Measurements from ENCODE around the gene PDZK1IP1. TPM values are rescaled to one million over a fixed set of nuclear protein-coding genes. Genes with fewer than 3 reads are reported as not detected.
"Not testable (repeated sequence)": the region's sequence is repeated elsewhere in the genome, so short reads cannot be mapped to it uniquely, and the experiment has no call there.

PDZK1IP1 gene
- total RNA-seq, 1 donor: 0.43 TPM

- no peak overlapping the region for H3K4me3 ChIP-seq (ENCODE audit: low read depth, low read length)
- TF ChIP-seq, protein P1, sequence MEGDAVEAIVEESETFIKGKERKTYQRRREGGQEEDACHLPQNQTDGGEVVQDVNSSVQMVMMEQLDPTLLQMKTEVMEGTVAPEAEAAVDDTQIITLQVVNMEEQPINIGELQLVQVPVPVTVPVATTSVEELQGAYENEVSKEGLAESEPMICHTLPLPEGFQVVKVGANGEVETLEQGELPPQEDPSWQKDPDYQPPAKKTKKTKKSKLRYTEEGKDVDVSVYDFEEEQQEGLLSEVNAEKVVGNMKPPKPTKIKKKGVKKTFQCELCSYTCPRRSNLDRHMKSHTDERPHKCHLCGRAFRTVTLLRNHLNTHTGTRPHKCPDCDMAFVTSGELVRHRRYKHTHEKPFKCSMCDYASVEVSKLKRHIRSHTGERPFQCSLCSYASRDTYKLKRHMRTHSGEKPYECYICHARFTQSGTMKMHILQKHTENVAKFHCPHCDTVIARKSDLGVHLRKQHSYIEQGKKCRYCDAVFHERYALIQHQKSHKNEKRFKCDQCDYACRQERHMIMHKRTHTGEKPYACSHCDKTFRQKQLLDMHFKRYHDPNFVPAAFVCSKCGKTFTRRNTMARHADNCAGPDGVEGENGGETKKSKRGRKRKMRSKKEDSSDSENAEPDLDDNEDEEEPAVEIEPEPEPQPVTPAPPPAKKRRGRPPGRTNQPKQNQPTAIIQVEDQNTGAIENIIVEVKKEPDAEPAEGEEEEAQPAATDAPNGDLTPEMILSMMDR (IDR thresholded peaks at IDR 0.05; ENCODE audit: insufficient read depth, low read depth, low read length): no peak
- no peak for DNase-seq (ENCODE audit: low read depth)
Observed at GRCh38 chr1:47147047-47147785, 42.6 kb downstream of the PDZK1IP1 start.

DNA sequence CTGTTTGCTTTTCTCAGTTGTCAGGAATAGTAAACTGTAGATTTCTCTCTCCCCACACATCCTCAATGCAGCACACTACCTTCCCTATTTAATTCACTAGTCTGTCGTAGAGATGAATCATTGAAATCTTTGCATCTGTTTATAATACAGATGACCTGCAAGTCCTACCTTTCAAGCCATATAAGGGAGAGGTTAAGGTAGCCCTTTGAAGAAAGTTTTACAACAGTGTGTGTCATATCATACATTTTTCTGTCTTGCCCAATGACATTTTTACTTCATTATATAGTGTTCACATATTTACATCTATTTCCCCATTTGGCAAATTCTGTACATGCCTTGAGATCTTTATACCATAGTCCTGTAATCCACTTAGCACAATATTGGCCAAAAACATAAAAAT is 43.3 kb downstream of the PDZK1IP1 start:
- not testable (repeated sequence) for DNase-seq (ENCODE audit: low read depth); H3K4me3 ChIP-seq (ENCODE audit: low read depth, low read length)

DNA sequence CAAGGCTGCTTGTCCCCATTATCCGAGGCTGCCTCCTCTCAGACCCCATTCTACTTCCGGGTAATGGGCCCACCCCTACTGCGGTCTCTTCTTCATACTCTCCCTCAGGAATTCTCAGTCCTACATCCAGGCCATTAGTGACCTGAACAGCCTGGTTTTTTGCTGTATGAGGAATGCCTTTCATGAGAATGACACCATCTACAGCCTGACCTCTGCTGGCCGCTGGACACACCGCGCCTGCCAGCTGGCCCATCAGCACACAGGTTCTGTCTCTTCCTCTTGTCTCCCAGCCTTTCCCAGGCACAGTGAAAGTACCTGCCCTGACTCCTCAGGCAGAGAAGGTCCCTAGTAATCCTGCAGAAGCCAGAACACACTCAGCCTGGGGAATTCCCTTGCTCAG is 46.2 kb downstream of the PDZK1IP1 start:
- TF ChIP-seq, protein P1 (IDR thresholded peaks at IDR 0.05; ENCODE audit: insufficient read depth, low read depth, low read length): peak; percentile 33
- not testable (repeated sequence) for DNase-seq (ENCODE audit: low read depth)

GRCh38 chr1:47140358-47140757 is 49.5 kb downstream of the PDZK1IP1 start:
- not testable (repeated sequence) for DNase-seq (ENCODE audit: low read depth); H3K4me3 ChIP-seq (ENCODE audit: low read depth, low read length)

More for the DNA sequence above, 46.2 kb downstream of the PDZK1IP1 start:
- not testable (repeated sequence) for H3K4me3 ChIP-seq (ENCODE audit: low read depth, low read length)

DNA sequence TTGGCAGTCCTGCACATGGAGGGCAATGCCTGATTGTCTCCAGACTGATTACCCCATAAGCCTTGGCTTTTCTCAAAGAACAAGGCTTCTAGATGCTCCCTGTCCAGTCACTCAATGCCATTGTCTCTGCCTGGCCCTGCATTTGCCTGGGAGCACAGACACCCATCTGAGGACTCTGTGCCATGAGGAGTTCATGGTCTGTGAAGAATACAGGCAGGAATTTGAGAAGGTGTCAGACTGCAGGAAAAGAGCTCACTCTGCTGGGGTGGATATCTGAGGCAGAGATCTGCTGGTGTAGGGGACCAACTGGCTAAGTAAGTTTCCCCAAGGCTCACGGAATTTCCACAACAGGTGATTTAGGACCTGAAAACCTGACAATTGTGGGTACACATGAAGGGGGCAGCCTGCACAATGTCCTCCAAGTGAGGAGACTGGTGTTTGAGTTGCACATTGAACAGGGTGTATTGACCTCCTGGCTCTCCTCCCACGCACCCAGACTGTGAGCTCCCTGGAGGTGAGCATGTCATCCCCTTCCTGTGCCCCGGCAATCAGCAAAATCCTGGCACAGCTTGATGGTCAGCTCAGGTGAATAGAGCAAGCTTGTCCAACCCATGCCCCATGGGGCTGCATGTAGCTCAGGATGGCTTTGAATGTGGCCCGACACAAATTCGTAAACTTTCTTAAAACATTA is 51.8 kb downstream of the PDZK1IP1 start:
- H3K4me3 ChIP-seq (ENCODE audit: low read depth, low read length): no peak overlapping the region
- DNase-seq (ENCODE audit: low read depth): no peak
- TF ChIP-seq, protein P1 (IDR thresholded peaks at IDR 0.05; ENCODE audit: insufficient read depth, low read depth, low read length): no peak

DNA sequence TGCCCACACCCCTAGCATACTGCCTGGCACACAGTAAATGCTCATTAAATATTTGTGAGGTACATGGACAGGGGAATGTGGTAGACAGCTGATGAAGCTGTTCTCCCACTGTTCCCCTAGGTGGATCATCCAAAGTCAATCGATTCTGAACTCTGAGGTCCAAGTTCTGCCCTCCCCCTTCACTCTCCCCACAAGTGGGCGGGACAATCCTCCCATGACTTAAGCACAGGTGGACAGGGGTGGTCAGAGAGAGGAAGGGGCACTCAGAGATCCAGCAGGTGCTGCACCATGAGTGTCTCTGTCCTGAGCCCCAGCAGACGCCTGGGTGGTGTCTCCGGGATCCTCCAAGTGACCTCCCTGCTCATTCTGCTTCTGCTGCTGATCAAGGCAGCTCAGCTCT is 52.6 kb downstream of the PDZK1IP1 start, which contains the start of gene CYP4A22:
Gene CYP4A22, plus strand, starts transcription at position 244 of the 400 bp plus-strand sequence. Its CDS starts 45 bp downstream, at position 289.
- TF ChIP-seq, protein P1 (IDR thresholded peaks at IDR 0.05; ENCODE audit: insufficient read depth, low read depth, low read length): no peak
- H3K4me3 ChIP-seq (ENCODE audit: low read depth, low read length): no peak within 1 kb of the TSS
- no peak for DNase-seq (ENCODE audit: low read depth)

Other genes starting within 250 kb of the PDZK1IP1 start
- not detected in 2 replicates for gene CYP4A11, start 248.6 kb downstream of the PDZK1IP1 start, total RNA-seq
- gene CYP4X1, start 166.4 kb downstream of the PDZK1IP1 start, total RNA-seq: not detected in 2 replicates
- not detected in 2 replicates for gene CYP4Z1, start 122.8 kb downstream of the PDZK1IP1 start, total RNA-seq
- not detected in 2 replicates for gene CYP4A22, start 52.6 kb downstream of the PDZK1IP1 start, total RNA-seq
- 0.32 TPM in 1 of 2 replicates, not detected in the other for gene TAL1, start 42.2 kb upstream of the PDZK1IP1 start, total RNA-seq
- gene STIL, start 124.1 kb upstream of the PDZK1IP1 start, total RNA-seq: 13.2 and 21.2 TPM in 2 replicates
- 78.0 and 120 TPM in 2 replicates for gene CMPK1, start 143.8 kb upstream of the PDZK1IP1 start, total RNA-seq
- not detected in 2 replicates for gene FOXE3, start 226.2 kb upstream of the PDZK1IP1 start, total RNA-seq
- under 0.01 and 0.32 TPM in 2 replicates for gene FOXD2, start 248.0 kb upstream of the PDZK1IP1 start, total RNA-seq